NT2/D1 (cell line): ENCODE measurements around the gene RPL38.

ENCODE experiments used
- SUZ12 ChIP-seq: IDR thresholded peaks from 2 replicates; pipeline ENCODE4 v1.6.1; 2011; ENCODE audit not compliant: insufficient read length, insufficient read depth; ENCODE audit errors: extremely low read depth
- YY1 ChIP-seq: IDR thresholded peaks from 2 replicates; pipeline ENCODE4 v1.6.1; 2011; ENCODE audit not compliant: insufficient read length, insufficient read depth
- ZNF274 ChIP-seq: IDR thresholded peaks from 2 replicates; pipeline ENCODE4 v1.6.1; 2011; ENCODE audit warnings: mild to moderate bottlenecking, low read depth, low read length

- TF ChIP-seq ZNF274 (no peak), SUZ12 (no peak), YY1 (no peak)
Observed at GRCh38 chr17:74194682-74195081, 8.8 kb upstream of the RPL38 start.
